Measurements from ENCODE around the gene TEX9.

- no peak for TF ChIP-seq EZH2 (IDR thresholded peaks at IDR 0.05; ENCODE audit: low read length)
- no peak for TF ChIP-seq CTCF (optimal IDR thresholded peaks at IDR 0.05 in 1 of 3, IDR thresholded peaks at IDR 0.05 in 1 of 3, conservative IDR thresholded peaks at IDR 0.05 in 1 of 3; ENCODE audit: extremely low read depth in 1 of 3, insufficient read depth in 2 of 3, low read length in 3 of 3)
Measured at GRCh38 chr15:56367156-56367555, 1.9 kb downstream of the TEX9 start.
